HG02588 (cell line): ENCODE measurements around the gene HDAC8.
A peak's percentile ranks its signal among the peaks of the same experiment; 100 is the strongest.
"Not testable (repeated sequence)": the region's sequence is repeated elsewhere in the genome, so short reads cannot be mapped to it uniquely, and the experiment has no call there.

Experiments used
- ATAC-seq: cut with Tn5 transposase; IDR thresholded peaks from one replicate; pipeline ENCODE4 v1.9.1; 2021; ENCODE audit warnings: mild to moderate bottlenecking, moderate library complexity; ENCODE audit not compliant: unreplicated experiment

The HDAC8 gene

DNA sequence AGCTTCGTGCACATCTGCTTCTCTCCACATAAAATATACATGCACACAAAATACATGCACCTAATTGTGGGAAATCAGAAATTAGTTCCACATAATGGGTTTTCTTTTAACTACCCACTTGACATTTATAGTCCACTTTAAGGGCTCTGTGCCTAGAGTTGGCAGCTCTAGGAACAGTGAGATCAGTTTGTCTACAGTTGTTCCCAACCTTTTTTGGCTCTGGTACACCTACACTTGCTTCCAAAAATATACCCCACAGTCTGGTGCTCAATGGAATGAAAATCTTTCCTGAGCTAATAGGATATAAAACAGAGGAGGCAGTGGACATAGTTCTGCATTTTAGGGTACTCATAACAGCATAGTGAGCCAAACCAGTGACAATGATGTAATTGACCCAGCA is 36.1 kb downstream of the HDAC8 start:
- ATAC-seq, result no peak

DNA sequence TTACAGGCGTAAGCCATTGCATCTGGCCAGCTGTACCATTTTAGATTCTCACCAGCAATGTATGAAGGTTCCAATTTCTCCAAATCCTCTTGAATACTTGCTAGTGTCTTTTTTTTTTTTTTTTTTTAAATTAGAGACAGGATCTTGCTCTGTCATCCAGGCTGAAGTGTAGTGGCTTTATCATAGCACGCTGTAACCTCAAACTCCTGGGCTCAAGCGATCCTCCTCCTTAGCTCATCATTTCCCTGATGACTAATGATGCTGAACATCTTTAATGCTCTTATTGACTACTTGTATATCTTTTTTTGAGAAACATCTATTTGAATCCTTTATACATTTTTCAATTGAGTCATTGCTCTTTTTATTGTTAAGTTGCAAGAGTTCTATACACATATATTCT is 40.3 kb downstream of the HDAC8 start:
- no peak for ATAC-seq

DNA sequence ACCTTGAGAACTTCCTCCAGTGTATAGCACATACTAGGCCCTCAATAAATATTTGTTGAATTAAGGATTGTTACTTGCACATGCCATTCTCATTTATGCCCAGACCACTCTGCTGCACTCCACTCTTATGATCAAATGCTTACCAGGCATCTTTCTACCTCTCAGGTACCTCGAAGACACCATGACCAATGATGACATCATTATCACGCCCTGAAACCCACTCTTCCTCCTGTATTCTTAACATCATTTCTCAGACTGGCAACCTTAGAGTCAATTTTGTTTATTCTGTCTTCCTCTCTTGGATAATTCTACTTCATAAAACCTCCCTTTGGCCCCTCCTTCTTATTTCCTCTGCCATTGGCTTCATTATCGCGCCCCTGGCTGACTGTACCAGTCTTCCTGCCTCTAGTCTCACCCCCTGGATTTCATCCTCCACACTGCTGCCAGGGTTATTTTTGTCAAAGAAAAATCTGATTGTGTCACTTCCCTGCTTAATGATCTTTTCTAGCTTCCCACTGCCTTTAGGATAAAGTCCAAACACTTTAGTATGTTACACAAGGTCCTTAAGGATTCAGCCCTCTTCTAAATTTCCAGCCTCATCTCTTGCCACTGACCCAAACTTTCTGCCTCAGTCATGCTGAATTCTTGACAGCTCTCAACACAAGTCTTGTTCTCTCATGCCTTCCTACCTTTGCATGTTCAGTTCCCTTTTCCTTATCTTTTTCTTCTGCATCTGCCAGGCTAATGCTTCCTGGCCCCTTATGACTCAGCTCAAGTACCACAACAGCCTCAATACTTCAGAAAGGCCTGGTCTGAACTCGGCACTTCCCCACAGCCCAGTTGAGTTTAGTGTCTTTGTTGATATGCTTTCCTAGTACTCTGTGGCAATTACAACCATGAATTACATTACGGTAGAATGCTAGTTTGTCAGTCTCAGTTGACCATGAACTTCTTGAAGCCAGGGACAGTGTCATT is 45.8 kb downstream of the HDAC8 start:
- no peak for ATAC-seq

DNA sequence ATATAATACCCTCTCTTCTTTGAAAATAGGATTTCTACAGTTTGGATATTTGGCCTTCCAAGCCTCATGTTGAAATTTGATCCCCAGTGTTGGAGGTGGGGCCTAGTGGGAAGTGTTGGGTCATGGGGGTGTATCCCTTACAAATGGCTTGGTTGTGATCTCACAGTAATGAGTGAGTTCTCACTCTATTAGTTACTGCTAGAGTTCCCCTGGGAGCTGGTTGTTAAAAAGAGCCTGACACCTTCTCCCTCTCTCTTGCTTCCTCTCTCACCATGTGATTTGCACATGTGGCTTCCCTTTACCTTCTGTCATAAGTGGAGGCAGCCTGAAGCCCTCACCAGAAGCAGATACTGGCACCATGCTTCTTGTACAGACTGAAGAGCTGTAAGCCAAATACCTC is 73.9 kb downstream of the HDAC8 start:
- peak; percentile 66 for ATAC-seq

DNA sequence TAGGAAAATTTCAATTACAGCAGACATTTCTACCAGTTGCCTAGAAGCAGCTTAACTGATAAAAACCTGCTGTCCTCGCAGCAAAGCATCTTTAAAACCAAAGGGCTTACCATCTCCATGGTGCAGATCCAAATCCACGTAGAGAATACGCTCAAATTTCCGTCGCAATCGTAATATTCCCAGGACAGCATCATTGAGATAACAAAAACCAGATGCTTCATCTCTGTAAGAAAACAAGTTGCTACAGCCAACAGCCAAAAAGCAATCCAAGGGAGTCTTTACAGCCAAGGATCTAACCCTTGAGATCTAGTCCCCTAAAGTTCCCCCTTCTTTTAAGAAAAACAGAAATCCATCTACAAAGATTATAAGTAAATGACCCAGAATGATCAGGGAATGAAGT is 77.6 kb downstream of the HDAC8 start:
- no peak for ATAC-seq

DNA sequence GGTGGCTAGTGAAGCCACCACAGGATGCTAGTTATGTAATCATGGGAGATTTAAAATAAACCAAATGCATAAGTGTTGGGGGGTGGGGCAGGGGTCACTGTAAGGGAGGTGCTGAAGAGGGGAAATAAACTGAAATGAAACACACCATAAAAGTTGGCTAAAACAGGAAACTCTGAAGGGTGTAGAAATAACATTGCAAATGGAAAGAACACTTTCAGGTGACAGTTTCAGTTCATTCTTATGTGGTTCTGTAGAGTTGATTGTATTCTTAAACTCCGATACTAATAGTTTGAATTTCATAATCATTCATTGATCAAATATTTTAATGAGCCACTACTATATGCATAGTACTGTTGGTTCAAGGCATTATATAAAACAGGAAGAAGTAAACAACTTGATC is 80.1 kb downstream of the HDAC8 start:
- no peak for ATAC-seq

DNA sequence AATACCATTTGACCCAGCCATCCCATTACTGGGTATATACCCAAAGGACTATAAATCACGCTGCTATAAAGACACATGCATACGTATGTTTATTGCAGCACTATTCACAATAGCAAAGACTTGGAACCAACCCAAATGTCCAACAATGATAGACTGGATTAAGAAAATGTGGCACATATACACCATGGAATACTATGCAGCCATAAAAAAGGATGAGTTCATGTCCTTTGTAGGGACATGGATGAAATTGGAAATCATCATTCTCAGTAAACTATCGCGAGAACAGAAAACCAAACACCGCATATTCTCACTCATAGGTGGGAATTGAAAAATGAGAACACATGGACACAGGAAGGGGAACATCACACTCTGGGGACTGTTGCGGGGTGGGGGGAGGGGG is 82.4 kb downstream of the HDAC8 start:
- ATAC-seq, result not testable (repeated sequence)

DNA sequence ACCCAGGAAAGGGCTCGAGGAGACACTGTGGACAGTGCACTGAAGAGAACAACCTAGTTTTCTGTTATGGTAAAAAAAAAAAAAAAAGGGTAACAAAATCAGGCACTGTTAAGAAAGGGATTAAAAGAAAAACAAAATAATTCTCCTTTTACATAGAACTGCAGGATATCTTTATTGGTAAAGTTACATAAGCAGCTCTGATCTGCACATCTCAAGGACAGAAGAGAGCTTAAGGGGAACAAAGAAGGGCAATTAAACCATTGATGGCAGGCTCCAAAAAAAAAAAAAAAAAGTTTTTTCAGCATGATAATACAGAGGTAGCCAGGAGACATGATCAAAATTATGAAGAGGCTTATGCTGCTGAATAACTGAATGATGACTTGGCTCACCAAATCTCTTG is 85.0 kb downstream of the HDAC8 start:
- no peak for ATAC-seq

DNA sequence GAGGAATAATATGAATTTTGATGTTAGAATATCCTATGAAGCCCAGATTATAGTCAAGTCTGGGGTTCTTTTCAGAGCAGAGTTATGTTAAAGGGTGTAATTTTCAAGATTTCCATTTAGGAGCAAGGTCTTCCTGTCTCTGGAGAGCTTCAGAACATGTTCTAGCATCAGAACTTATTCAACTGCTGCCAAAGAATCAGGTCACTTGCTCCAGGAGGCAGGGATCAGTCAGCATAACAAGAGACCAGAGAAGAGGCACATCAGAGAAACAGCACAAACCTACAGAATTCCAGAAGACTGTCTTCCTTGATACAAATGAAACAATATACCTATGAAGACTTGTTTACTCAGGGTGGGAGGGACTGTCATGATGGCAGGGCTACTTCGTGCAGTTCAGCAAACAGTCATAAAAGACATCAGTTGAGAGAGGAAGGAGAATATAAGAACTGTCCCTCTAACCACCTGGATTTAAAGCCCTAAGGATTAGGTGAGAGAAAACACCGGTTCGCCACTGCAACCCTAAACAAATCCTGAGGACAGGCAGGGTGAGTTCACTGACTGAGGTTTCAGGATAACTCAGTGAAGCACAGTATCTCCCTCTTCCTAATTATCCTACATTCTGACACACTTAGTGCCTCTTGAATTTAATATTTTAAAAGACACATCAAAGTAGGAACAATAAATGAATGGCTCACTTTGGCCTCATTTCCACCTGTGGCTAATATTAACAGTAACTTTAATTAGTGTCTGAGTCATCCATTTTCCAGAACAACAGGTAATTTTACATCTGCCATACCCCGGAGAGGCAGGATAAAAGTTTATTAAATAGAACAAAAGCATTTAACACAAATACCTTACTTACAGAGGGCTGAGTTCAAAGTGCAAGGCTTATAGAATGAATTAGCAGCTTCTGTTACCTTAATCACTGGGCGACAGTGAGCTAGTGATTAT is 93.0 kb downstream of the HDAC8 start:
- ATAC-seq, result no peak

DNA sequence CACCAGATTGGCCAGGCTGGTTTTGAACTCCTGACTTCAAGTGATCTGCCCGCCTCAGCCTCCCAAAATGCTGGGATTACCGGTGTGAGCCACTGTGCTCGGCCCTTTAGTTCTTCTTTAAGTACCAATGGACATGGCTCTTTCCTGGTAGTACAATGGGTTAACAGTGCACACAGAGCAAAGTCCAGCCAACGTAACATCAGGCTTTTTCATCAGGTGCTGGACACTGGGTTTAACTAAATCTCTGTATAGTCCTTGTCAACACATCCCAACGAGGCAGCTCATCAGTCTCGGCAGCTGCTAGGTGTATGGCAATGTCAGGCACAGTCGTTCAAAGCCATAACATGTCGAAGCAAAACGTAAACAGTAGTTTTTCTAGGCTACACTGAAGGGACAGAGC is 93.8 kb downstream of the HDAC8 start:
- no peak for ATAC-seq

DNA sequence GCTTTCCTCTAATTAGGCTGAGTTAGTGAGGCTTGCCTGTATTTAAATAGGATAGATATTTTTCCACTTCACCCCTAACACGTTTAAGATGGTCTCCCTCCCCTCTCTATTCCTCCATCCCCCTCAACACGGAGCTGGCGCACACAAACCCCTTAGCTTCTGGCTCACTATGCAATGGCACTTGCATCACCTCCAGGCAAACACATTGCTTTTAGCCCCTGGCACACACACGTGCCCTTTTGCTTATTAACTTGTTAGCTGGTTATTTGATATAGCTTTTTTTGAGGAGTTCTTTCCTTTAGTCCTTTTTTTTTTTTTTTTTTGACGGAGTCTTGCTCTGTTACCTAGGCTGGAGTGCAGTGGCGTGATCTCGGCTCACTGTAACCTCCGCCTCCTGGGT is 94.3 kb downstream of the HDAC8 start:
- ATAC-seq, result no peak

DNA sequence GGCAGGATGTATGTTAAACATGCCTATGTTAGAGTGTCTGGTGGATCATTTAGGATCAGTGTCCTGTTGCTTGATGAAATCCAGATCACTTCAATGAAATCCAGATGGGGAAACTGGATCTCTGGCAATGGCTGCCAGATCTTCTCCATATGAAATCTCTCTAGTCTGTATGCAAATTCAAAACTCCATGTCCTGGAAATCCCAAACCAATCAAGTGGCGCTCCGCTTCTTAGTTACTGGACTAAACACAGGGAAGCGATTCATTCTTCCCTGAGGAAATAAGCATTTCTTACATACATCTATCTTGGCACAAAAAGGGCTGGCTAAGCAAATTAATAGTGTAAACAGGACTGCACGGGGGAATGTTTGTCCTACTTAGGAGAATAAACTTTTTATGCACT is 94.9 kb downstream of the HDAC8 start:
- no peak for ATAC-seq

DNA sequence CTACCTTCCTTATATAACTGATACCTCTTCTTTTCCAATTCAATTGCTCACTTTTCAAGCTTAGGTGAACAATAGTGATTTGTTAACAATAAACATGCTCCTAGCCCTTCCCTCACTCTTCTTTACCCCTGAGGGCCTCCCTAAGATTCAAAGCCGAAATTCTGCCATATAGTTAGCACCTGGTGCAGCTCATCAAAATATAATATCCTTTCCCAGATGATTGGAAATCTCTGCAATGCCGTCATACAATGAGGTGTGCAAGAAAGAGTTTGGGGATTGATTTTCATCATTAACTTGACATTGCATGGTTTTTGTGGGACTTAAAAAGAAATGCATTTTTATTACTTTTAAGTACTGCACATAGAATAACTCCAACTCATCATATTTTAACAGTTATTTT is 95.3 kb downstream of the HDAC8 start:
- no peak for ATAC-seq

DNA sequence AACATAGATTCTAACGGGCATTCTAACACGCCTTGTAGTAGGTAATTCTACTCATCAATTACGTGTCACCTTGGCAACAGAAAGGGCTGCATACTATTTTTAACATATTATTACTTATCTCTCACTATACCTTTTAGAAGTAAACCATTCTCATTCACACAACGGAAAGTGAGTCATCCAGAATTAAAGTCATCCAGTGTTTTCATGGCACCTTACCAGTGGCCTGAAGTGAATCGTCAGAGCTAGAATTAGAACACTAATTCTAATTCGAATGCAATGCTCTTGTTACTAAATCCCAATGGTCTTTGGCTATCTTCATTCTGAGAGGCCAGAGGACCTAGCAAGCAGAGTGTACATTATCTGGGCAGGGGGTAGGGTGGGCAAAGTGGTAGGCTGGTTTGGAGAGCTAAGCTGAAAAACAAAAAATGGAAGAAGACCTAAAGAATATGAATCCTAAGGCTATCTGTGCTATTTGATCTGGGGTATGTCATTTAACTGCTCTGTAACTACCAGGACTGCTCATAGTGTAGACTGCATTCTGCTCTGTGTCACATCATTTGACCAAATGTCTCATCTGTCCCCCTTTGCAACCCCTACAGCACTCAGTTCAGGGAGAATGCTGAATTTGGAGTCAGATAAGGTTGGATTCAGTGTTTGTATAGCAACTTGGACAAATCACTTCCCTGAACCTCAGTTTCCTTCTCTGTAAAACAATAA is 96.5 kb downstream of the HDAC8 start:
- ATAC-seq, result no peak

DNA sequence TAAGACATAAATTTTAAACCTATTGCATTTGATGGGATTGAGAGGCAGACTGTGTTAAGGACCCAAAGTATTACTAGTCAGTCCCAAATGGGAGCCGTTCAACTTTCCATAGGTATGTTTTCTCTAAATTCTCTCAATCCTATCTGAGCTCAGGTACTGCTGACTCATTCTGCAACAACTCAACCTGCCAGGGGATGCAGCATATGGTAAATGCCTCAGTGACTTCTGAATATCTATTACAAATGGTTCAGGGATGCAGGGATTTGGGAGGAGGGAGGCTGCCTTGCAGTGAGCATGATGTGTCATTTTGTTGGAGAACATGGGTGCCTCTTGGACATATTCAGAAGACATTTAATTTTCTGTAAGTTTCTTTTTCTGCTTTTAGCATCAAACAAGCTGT is 97.3 kb downstream of the HDAC8 start:
- ATAC-seq, result no peak

DNA sequence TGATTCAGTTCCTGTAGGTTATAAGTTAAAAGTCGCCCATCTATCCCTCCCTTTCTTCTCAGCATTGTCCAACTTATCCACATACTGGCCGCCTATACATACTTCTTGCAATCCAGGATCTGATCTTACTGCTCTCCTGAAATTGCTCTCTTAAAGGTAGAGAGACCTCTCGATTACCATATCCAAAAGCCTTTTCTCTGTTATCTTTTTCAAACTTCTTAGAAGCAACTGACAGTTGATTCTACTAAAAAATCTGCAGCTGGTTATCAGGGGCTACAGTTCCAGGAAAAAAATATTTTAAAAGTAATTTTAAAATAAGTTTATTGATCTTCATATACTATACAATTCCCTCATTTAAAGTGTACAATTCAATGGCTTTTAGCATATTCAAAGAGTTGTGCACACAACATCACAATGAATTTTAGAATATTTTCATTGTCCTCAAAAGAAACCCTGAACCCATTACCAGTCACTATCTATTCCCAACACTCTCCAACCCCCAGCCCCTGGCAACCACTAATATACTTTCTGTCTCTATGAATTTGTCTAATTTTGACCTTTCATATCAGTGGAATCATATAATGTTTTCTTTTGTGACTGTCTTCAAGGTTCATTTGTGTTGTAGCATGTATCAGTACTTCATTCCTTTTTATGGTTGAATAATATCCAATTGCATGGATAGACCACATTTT is 102.0 kb downstream of the HDAC8 start:
- ATAC-seq, result no peak

DNA sequence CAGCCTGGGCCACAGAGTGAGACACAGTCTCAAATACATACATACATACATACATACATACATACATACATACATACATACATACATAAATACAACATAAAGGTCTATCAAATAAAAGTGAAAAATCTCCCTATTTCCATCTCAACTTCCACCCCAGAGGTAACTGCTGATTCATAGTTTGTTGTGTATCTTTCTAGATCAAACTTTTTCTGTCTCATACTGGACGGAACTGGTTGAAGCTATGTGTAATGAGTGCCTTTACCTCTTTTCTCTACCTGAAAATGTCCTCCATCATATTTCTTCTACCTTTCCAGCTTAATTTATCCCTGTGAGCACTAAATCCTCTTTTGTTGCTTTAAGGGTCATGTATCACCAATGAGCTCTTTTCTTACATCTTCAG is 102.5 kb downstream of the HDAC8 start:
- no peak for ATAC-seq

DNA sequence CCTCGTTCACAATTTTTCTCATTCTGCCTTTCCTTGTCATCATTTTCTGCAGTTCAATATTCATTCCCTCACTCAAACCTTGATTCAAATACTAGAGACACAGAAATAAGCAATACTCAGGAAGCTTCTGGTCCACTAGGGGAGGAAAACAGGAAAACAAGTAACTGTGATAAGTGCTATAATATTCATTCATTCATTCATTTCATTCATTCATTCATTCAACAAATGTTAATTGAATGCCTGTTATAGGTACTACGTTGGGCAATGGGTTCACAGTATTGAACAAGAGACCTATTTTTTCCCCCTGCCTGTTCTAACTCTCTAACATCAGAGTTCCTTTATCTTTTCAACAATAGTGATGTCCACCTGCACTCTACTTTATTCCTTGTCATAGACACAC is 104.0 kb downstream of the HDAC8 start:
- no peak for ATAC-seq

DNA sequence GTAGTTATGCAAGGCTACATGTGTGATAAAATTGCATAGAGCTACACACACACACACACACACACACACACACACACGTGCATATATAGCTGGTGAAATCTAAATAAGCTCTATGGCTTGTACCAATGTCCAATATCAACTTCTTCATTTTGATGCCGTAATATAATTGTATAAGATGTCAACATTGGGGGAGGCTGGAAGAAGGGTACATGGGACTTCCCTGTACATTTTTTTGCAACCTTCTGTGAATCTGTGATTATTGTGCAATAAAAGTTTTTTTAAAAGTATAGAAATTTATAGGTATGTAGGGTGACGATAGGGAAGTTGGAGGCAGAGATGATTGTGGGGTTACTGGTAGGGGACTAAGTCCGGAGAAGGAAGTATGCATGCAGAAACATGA is 105.5 kb downstream of the HDAC8 start:
- no peak for ATAC-seq

DNA sequence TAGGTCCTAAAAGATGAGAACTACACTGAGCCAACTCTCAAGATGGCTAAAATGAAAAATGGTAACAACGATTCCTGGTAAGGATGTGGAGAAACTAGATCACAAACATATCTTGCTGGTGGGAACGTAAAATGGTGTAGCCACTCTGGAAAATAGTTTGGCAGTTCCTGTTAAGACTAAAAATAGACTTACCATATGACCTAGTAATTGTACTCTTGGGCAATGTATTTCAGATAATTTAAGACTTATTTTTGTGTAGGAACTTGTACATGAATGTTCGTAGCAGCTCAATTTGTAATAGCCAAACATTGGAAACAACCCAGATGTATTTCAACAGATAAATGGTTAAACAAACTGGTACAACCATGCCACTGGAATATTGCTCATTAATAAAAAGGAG is 106.2 kb downstream of the HDAC8 start:
- ATAC-seq, result no peak

DNA sequence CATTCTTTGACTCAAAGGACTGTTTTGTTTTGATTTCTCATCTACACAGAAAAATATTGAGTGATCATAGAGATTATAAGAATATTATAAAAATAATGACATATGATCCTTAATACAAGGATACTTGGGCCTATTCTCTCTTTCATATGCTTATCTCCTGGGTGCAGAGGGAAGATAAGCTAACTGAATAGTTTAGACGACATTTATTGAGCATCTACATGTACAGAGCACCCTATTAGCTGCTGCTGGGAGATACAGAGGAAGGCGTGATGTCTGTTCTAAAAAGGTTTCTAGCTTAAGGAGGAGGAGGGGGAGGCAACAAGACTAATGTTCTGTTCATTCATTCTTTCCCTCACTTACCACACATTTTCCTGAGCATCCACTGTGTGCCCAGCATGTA is 106.8 kb downstream of the HDAC8 start:
- no peak for ATAC-seq
